GM23338 (cell line): ENCODE results near the gene CDH9. TPM values are rescaled to one million over a fixed set of nuclear protein-coding genes. Genes with fewer than 3 reads are reported as not detected.

Source experiments
- ATAC-seq: fragments of 200-7000 bp; cut with Tn5 transposase; 3 replicates; pipeline ENCODE4 v1.9.1; 2020
- DNase-seq: peaks from one replicate; pipeline ENCODE4 v3.0.0-alpha.2; 2015; ENCODE audit warnings: low spot score
- H2AFZ ChIP-seq: fragments of 200-600 bp; sonication (generic); 2 replicates; pipeline ENCODE4 v1.8.0; 2016; ENCODE audit warnings: antibody characterized with exemption, mild to moderate bottlenecking, moderate library complexity
- H3F3A ChIP-seq: fragments of 200-600 bp; sonication (generic); replicated peaks from 2 replicates; pipeline ENCODE4 v1.8.0; 2017; ENCODE audit warnings: antibody characterized with exemption, mixed run types, low read depth
- H3K27ac ChIP-seq: fragments of 200-600 bp; sonication (generic); 2 replicates; pipeline ENCODE4 v1.6.1; 2016; ENCODE audit warnings: low read depth
- H3K27me3 ChIP-seq: fragments of 200-600 bp; sonication (generic); 2 replicates; pipeline ENCODE4 v1.8.0; 2016; ENCODE audit warnings: mild to moderate bottlenecking, mixed run types, moderate library complexity; ENCODE audit not compliant: insufficient read depth
- H3K36me3 ChIP-seq: fragments of 200-600 bp; sonication (generic); 2 replicates; pipeline ENCODE4 v1.8.0; 2016; ENCODE audit warnings: mild to moderate bottlenecking; ENCODE audit not compliant: insufficient read depth
- H3K4me1 ChIP-seq: fragments of 200-600 bp; sonication (generic); 2 replicates; pipeline ENCODE4 v1.8.0; 2016; ENCODE audit warnings: mild to moderate bottlenecking, moderate library complexity; ENCODE audit not compliant: insufficient read depth
- H3K4me2 ChIP-seq: fragments of 200-600 bp; sonication (generic); 2 replicates; pipeline ENCODE4 v1.7.1; 2017; ENCODE audit warnings: mixed run types
- H3K4me3 ChIP-seq: fragments of 200-600 bp; sonication (generic); 2 replicates; pipeline ENCODE4 v1.6.1; 2016; ENCODE audit warnings: mixed run types
- H3K79me2 ChIP-seq: fragments of 200-600 bp; sonication (generic); replicated peaks from 2 replicates; pipeline ENCODE4 v1.8.0; 2017; ENCODE audit warnings: mild to moderate bottlenecking; ENCODE audit not compliant: insufficient read depth
- H3K9me2 ChIP-seq: fragments of 200-600 bp; sonication (generic); 2 replicates; pipeline ENCODE4 v1.8.0; 2017; ENCODE audit not compliant: insufficient read depth
- H4K20me1 ChIP-seq: fragments of 200-600 bp; sonication (generic); replicated peaks from 2 replicates; pipeline ENCODE4 v1.8.0; 2017; ENCODE audit warnings: mild to moderate bottlenecking; ENCODE audit not compliant: insufficient read depth
- H3K27ac Mint-ChIP-seq: 2 replicates; pipeline ENCODE4 v1.8.0; 2020; ENCODE audit warnings: inconsistent platforms, mild to moderate bottlenecking, moderate library complexity, mixed read lengths
- H3K27me3 Mint-ChIP-seq: 3 replicates; pipeline ENCODE4 v1.8.0; 2022; ENCODE audit warnings: low read depth, mild to moderate bottlenecking, moderate library complexity, mixed read lengths, inconsistent platforms; ENCODE audit not compliant: insufficient read depth, poor library complexity
- H3K36me3 Mint-ChIP-seq: 3 replicates; pipeline ENCODE4 v1.8.0; 2021; ENCODE audit warnings: low read depth, mild to moderate bottlenecking, inconsistent platforms, moderate library complexity, mixed read lengths
- H3K4me1 Mint-ChIP-seq: 3 replicates; pipeline ENCODE4 v1.8.0; 2020; ENCODE audit warnings: mild to moderate bottlenecking, inconsistent platforms, mixed read lengths
- H3K4me3 Mint-ChIP-seq: 3 replicates; pipeline ENCODE4 v1.8.0; 2021; ENCODE audit warnings: moderate library complexity, mild to moderate bottlenecking, inconsistent platforms, mixed read lengths
- H3K9me3 Mint-ChIP-seq: 3 replicates; pipeline ENCODE4 v1.8.0; 2020; ENCODE audit warnings: moderate library complexity, mild to moderate bottlenecking, inconsistent platforms, mixed read lengths
- EZH2phosphoT487 ChIP-seq: fragments of 200-600 bp; sonication (generic); IDR thresholded peaks from one replicate; pipeline ENCODE4 v1.8.1; 2018; ENCODE audit warnings: antibody characterized with exemption; ENCODE audit not compliant: unreplicated experiment
- JUNB ChIP-seq: IDR thresholded peaks from one replicate; pipeline ENCODE4 v1.6.1; 2016; ENCODE audit warnings: antibody characterized with exemption; ENCODE audit not compliant: unreplicated experiment
- polyA plus RNA-seq: library from polyadenylated mRNA; unstranded; fragments of >200 nt; fragmentation: Nextera tagmentation; extraction: Ambion mirVana; gene quantifications from 2 replicates; pipeline ENCODE4 v1.2.1, GENCODE V29; 2016
- total RNA-seq: library from RNA; depleted of rRNA; stranded (reverse); fragments of >200 nt; shearing (Covaris generic); gene quantifications from 2 replicates; pipeline ENCODE4 v1.2.3, GENCODE V29; 2014
- TF ChIP-seq, protein P1 (sequence below), 2 experiments: fragments of 200-600 bp in 1 of 2; sonication (generic) in 1 of 2; conservative IDR thresholded peaks; 2 replicates each; pipeline versions ENCODE4 v1.5.1 to v1.6.1; 2016 to 2017; ENCODE audit warnings: antibody characterized with exemption in 2 of 2, low read depth in 2 of 2, mild to moderate bottlenecking in 2 of 2, moderate library complexity in 1 of 2
- TF ChIP-seq, protein P2 (sequence below): IDR thresholded peaks from 2 replicates; pipeline ENCODE4 v1.6.1; 2016; ENCODE audit warnings: antibody characterized with exemption
- TF ChIP-seq, protein P3 (sequence below): fragments of 250-450 bp; sonication (Bioruptor Pico); IDR thresholded peaks from 2 replicates; pipeline ENCODE4 v1.5.0; 2020; ENCODE audit warnings: mild to moderate bottlenecking, moderate library complexity

The CDH9 gene
- total and polyA plus RNA-seq, 2 experiments from 2014 or later = 0.26 to 0.31 TPM

- Mint-ChIP-seq H3K27me3 (no peaks in the 10 kb centered on the region), H3K36me3 (no peaks in the 10 kb centered on the region), H3K4me1 (no peaks in the 10 kb centered on the region), H3K9me3 (no peaks in the 10 kb centered on the region), H3K4me3 (no peak overlapping the region), H3K27ac (no peak overlapping the region)
- TF ChIP-seq JUNB = no peak
- TF ChIP-seq, protein P1, sequence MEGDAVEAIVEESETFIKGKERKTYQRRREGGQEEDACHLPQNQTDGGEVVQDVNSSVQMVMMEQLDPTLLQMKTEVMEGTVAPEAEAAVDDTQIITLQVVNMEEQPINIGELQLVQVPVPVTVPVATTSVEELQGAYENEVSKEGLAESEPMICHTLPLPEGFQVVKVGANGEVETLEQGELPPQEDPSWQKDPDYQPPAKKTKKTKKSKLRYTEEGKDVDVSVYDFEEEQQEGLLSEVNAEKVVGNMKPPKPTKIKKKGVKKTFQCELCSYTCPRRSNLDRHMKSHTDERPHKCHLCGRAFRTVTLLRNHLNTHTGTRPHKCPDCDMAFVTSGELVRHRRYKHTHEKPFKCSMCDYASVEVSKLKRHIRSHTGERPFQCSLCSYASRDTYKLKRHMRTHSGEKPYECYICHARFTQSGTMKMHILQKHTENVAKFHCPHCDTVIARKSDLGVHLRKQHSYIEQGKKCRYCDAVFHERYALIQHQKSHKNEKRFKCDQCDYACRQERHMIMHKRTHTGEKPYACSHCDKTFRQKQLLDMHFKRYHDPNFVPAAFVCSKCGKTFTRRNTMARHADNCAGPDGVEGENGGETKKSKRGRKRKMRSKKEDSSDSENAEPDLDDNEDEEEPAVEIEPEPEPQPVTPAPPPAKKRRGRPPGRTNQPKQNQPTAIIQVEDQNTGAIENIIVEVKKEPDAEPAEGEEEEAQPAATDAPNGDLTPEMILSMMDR (conservative IDR thresholded peaks at IDR 0.05; ENCODE audit: low read depth in 2 of 2) = no peak
- TF ChIP-seq, protein P2, sequence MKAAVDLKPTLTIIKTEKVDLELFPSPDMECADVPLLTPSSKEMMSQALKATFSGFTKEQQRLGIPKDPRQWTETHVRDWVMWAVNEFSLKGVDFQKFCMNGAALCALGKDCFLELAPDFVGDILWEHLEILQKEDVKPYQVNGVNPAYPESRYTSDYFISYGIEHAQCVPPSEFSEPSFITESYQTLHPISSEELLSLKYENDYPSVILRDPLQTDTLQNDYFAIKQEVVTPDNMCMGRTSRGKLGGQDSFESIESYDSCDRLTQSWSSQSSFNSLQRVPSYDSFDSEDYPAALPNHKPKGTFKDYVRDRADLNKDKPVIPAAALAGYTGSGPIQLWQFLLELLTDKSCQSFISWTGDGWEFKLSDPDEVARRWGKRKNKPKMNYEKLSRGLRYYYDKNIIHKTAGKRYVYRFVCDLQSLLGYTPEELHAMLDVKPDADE = no peak
- no peak for TF ChIP-seq EZH2phosphoT487
- TF ChIP-seq, protein P3, sequence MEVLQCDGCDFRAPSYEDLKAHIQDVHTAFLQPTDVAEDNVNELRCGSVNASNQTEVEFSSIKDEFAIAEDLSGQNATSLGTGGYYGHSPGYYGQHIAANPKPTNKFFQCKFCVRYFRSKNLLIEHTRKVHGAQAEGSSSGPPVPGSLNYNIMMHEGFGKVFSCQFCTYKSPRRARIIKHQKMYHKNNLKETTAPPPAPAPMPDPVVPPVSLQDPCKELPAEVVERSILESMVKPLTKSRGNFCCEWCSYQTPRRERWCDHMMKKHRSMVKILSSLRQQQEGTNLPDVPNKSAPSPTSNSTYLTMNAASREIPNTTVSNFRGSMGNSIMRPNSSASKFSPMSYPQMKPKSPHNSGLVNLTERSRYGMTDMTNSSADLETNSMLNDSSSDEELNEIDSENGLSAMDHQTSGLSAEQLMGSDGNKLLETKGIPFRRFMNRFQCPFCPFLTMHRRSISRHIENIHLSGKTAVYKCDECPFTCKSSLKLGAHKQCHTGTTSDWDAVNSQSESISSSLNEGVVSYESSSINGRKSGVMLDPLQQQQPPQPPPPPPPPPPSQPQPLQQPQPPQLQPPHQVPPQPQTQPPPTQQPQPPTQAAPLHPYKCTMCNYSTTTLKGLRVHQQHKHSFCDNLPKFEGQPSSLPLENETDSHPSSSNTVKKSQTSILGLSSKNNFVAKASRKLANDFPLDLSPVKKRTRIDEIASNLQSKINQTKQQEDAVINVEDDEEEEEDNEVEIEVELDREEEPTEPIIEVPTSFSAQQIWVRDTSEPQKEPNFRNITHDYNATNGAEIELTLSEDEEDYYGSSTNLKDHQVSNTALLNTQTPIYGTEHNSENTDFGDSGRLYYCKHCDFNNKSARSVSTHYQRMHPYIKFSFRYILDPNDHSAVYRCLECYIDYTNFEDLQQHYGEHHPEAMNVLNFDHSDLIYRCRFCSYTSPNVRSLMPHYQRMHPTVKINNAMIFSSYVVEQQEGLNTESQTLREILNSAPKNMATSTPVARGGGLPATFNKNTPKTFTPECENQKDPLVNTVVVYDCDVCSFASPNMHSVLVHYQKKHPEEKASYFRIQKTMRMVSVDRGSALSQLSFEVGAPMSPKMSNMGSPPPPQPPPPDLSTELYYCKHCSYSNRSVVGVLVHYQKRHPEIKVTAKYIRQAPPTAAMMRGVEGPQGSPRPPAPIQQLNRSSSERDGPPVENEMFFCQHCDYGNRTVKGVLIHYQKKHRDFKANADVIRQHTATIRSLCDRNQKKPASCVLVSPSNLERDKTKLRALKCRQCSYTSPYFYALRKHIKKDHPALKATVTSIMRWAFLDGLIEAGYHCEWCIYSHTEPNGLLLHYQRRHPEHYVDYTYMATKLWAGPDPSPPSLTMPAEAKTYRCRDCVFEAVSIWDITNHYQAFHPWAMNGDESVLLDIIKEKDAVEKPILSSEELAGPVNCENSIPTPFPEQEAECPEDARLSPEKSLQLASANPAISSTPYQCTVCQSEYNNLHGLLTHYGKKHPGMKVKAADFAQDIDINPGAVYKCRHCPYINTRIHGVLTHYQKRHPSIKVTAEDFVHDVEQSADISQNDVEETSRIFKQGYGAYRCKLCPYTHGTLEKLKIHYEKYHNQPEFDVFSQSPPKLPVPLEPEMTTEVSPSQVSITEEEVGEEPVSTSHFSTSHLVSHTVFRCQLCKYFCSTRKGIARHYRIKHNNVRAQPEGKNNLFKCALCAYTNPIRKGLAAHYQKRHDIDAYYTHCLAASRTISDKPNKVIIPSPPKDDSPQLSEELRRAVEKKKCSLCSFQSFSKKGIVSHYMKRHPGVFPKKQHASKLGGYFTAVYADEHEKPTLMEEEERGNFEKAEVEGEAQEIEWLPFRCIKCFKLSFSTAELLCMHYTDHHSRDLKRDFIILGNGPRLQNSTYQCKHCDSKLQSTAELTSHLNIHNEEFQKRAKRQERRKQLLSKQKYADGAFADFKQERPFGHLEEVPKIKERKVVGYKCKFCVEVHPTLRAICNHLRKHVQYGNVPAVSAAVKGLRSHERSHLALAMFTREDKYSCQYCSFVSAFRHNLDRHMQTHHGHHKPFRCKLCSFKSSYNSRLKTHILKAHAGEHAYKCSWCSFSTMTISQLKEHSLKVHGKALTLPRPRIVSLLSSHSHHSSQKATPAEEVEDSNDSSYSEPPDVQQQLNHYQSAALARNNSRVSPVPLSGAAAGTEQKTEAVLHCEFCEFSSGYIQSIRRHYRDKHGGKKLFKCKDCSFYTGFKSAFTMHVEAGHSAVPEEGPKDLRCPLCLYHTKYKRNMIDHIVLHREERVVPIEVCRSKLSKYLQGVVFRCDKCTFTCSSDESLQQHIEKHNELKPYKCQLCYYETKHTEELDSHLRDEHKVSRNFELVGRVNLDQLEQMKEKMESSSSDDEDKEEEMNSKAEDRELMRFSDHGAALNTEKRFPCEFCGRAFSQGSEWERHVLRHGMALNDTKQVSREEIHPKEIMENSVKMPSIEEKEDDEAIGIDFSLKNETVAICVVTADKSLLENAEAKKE (CRISPR knock-in tag) = no peak
- no peak overlapping the region for H3K4me2 ChIP-seq
- H3K4me3 ChIP-seq = no peak overlapping the region
- H3K9me2 ChIP-seq = no peaks in the 10 kb centered on the region
- no peaks in the 10 kb centered on the region for H3K79me2 ChIP-seq
- H3K27ac ChIP-seq = no peak overlapping the region
- no peaks in the 10 kb centered on the region for H4K20me1 ChIP-seq
- no peak for ATAC-seq
- H2AFZ ChIP-seq = no peak overlapping the region
- DNase-seq = no peak
- no peaks in the 10 kb centered on the region for H3K4me1 ChIP-seq
- no peaks in the 10 kb centered on the region for H3F3A ChIP-seq
- no peaks in the 10 kb centered on the region for H3K36me3 ChIP-seq
- no peaks in the 10 kb centered on the region for H3K27me3 ChIP-seq
Observed at GRCh38 chr5:26881901-26882300, 156.5 kb downstream of the CDH9 start.
